ENCODE measurements around the gene BAHCC1. TPM values are rescaled to one million over a fixed set of nuclear protein-coding genes. Genes with fewer than 3 reads are reported as not detected.

The BAHCC1 gene
- total and polyA plus RNA-seq, 9 of the 15 experiments (the other 6 are each of a cell fraction or from before 2014, with no cell fraction given) = 0.14 to 26.9 (median 5.0) TPM

GRCh38 chr17:81346090-81346907 is 49.0 kb upstream of the BAHCC1 start (continued):
- TF ChIP-seq, protein P1, sequence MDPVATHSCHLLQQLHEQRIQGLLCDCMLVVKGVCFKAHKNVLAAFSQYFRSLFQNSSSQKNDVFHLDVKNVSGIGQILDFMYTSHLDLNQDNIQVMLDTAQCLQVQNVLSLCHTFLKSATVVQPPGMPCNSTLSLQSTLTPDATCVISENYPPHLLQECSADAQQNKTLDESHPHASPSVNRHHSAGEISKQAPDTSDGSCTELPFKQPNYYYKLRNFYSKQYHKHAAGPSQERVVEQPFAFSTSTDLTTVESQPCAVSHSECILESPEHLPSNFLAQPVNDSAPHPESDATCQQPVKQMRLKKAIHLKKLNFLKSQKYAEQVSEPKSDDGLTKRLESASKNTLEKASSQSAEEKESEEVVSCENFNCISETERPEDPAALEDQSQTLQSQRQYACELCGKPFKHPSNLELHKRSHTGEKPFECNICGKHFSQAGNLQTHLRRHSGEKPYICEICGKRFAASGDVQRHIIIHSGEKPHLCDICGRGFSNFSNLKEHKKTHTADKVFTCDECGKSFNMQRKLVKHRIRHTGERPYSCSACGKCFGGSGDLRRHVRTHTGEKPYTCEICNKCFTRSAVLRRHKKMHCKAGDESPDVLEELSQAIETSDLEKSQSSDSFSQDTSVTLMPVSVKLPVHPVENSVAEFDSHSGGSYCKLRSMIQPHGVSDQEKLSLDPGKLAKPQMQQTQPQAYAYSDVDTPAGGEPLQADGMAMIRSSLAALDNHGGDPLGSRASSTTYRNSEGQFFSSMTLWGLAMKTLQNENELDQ (CRISPR knock-in tag; IDR thresholded peaks at IDR 0.05; ENCODE audit: borderline replicate concordance) = no peak
- no peak for TF ChIP-seq HEY1 (CRISPR knock-in tag; IDR thresholded peaks at IDR 0.05; ENCODE audit: borderline replicate concordance)
- no peak for TF ChIP-seq ZNF124 (CRISPR knock-in tag; IDR thresholded peaks at IDR 0.05)
- no peak for TF ChIP-seq RBM39 (optimal IDR thresholded peaks at IDR 0.05; ENCODE audit: low read depth, low read length)
- no peak for TF ChIP-seq HDAC3 (IDR thresholded peaks at IDR 0.05; ENCODE audit: borderline replicate concordance, partially characterized antibody)
- peak in 1 of 2 experiments; percentile 100; a peak in 2 of 4 replicates for TF ChIP-seq ZNF639 (CRISPR knock-in tag; conservative IDR thresholded peaks at IDR 0.05 in 1 of 2, IDR thresholded peaks at IDR 0.05 in 1 of 2)
- TF ChIP-seq ZNF740 (CRISPR knock-in tag; IDR thresholded peaks at IDR 0.05) = no peak
- no peak for TF ChIP-seq ZNF740 (tag; IDR thresholded peaks at IDR 0.05)
- TF ChIP-seq ZNF263 (CRISPR knock-in tag; IDR thresholded peaks at IDR 0.05; ENCODE audit: borderline replicate concordance) = peak; percentile 61; the same call in 1 of the 2 replicates
- no peak for TF ChIP-seq ZNF644 (tag; IDR thresholded peaks at IDR 0.05; ENCODE audit: low read depth)
- TF ChIP-seq HMG20A (CRISPR knock-in tag; conservative IDR thresholded peaks at IDR 0.05) = no peak
- no peak for TF ChIP-seq PTBP1 (IDR thresholded peaks at IDR 0.05; ENCODE audit: low read depth, low read length)
- TF ChIP-seq, protein P2, sequence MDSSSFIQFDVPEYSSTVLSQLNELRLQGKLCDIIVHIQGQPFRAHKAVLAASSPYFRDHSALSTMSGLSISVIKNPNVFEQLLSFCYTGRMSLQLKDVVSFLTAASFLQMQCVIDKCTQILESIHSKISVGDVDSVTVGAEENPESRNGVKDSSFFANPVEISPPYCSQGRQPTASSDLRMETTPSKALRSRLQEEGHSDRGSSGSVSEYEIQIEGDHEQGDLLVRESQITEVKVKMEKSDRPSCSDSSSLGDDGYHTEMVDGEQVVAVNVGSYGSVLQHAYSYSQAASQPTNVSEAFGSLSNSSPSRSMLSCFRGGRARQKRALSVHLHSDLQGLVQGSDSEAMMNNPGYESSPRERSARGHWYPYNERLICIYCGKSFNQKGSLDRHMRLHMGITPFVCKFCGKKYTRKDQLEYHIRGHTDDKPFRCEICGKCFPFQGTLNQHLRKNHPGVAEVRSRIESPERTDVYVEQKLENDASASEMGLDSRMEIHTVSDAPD (CRISPR knock-in tag; IDR thresholded peaks at IDR 0.05) = no peak
- TF ChIP-seq NCOA2 (IDR thresholded peaks at IDR 0.05; ENCODE audit: partially characterized antibody in 2 of 2) = no peak
- TF ChIP-seq NEUROD1 (IDR thresholded peaks at IDR 0.05; ENCODE audit: borderline replicate concordance, low read depth, low read length, partially characterized antibody) = peak; percentile 74
- TF ChIP-seq CEBPZ (IDR thresholded peaks at IDR 0.05; ENCODE audit: borderline replicate concordance, low read depth, low read length) = no peak
